Stimulated activated CD8-positive, alpha-beta memory T cell treated with anti-CD3 and anti-CD28 coated beads, Interleukin-4, amount 100 ng/mL, for 48 hours (primary cell): ENCODE measurements around the gene NR6A1.

Experiments
- DNase-seq: peaks from one replicate; pipeline ENCODE4 v3.0.0-alpha.2; 2020

The NR6A1 gene

GRCh38 chr9:124557895-124558294 is 213.2 kb downstream of the NR6A1 start:
- no peak for DNase-seq

DNA sequence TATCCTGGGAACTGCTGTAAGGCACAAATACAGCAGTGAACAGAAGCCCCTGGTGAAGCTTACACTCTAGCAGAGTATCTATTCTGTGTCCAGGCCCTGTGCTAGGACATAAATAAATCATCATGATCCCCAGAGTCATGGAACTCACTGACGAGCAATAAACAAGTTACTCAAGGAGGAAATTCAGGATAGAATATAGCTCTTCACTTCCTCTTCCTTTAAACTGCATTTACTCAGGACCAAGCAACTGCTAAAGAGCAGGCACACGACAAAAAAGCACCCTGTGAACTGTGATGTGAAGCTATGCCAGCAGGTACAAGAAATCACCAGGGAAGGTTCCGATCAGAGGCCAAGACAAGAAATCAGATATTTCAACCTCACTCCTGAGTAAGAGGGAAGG is 216.1 kb downstream of the NR6A1 start:
- DNase-seq: no peak

DNA sequence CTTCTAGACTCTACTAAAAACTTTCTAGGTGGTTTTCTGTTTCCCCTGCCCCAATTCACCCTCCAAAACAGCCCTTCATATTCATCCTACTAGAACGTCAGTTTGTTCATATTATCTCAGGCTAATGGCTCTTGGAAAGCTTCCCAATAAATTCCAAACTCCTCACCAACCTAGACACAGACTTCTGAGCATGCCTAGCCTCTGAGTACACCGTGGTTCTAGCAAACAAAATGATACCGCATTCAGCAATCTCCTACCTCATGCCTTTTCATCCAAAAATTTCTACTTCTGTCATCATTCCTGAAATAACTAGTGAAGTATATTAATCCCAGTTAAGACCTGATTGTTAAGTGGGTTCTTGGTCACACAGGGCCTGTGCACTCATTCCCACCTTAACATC is 217.4 kb downstream of the NR6A1 start:
- no peak for DNase-seq

DNA sequence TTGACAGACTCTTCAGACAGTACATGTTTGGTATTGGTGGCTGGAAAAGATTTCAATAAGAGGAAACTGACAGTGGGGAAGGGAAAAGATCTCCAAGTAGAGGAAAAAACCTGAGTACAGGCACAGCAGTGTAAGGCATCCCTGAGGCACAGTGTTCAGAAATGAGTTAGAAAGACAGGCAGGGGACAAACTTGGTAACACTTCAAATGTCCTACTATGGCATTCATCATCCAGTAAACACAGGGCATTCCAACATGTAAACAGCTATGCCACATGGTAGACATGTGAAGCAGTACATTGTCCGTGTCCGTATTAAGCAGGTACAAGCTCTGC is 218.9 kb downstream of the NR6A1 start:
- no peak for DNase-seq

- peak; percentile 42 for DNase-seq
These were observed 219.4 kb downstream of the NR6A1 start for GRCh38 chr9:124551472-124552272.

- no peak for DNase-seq
These were observed 221.0 kb downstream of the NR6A1 start for GRCh38 chr9:124550072-124550471.

GRCh38 chr9:124549016-124549415 is 222.1 kb downstream of the NR6A1 start:
- DNase-seq: no peak

- no peak for DNase-seq
These were observed 226.6 kb downstream of the NR6A1 start for GRCh38 chr9:124544535-124544934.

GRCh38 chr9:124541824-124542223 is 229.3 kb downstream of the NR6A1 start:
- DNase-seq: no peak

GRCh38 chr9:124537926-124538325 is 233.2 kb downstream of the NR6A1 start:
- DNase-seq: no peak

DNA sequence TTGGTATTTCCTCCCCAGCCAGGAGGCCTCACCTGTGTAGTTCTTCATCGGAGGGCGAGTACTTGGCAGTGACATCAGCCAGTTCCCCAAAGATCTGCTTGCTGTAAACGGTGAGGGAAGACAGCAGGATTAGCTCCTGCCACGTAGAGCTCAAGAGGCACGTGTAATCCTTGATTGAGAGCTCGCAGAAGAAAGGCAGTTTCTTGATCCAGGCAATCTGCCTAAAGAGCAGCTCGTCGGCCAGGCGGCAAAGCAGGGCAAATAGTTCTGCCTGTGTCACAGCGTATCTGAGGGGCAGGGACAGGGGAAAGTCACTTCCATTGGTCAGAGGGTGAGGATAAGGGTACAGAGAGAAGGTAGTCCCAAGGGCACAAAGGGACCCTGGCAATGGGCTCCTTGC is 235.3 kb downstream of the NR6A1 start:
- DNase-seq: no peak

DNA sequence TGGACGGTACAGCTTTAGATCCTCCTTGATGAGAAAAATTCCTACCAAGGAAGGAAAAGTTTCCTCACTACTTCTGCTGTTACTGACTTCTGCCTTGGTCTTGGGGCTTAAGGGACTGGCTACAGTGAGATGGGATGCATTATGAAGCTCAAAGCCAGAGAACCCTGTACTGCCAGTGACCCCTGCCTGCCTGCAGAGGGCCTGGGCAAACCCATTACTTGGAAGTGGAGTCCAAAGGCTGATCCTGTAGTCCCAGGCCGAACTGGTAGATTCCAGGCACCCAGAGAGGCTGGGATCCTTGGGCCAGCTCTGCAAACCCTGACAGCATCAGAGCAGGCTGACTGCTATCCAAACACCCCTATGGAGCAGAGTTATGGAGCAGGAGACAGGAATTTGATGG is 238.2 kb downstream of the NR6A1 start:
- no peak for DNase-seq

DNA sequence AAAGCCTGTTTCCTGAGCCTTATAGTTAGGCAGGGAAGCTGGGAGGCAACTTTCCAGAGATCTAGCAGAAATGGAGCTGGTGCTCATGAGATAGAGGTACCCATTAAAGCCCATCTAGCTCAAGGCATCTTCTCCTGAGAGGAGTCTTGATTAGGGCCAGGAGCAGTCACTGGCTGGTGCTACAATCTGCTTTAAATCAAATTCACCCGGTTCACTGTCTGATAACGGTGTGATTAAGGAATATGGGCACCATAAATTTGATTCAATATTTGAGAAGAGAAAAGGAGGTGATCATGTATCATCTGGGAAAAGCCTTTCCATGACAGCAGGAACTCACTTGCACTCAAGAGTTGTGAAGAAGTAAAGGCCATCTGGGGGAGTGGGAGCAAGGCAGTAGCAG is 240.0 kb downstream of the NR6A1 start:
- no peak for DNase-seq

GRCh38 chr9:124530246-124530645 is 240.9 kb downstream of the NR6A1 start:
- no peak for DNase-seq

DNA sequence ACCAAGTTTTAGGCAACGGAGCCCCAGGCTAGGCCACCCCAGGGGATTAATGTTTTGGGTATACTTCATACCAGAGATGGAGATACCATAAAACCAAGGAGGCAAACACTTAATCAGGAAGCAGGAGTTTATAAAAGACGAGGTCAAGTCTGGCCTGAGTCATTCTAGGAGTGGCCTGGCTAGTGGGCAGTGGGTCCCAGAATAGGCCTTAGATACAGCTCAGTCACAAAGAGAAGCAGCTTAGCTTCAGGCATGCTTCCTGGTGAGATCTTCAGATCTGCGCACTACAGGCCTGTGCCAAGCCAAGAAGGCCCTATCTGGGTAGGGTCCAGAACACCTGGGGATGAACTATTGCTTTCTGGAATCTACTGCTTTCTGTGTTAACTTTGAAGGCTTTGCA is 243.3 kb downstream of the NR6A1 start:
- no peak for DNase-seq

DNA sequence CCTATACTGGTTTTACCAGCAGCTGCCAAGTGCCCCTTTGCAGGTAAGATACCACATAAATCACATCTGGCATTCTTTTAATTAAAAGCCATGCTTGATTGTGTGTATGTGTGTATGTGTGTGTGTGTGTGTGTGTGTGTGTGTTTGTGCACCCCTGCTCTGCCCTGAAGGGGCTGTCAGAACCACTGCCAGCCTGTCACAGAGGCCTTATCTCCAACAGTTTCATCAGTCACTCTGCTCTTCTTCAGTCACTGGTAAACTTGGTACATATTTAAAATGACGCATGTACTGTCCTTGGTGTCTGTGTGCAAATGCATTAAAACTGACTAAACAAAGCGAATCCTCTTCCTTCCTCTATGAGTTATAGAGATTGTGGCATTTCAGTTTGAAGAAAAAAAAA is 244.9 kb downstream of the NR6A1 start:
- no peak for DNase-seq

DNA sequence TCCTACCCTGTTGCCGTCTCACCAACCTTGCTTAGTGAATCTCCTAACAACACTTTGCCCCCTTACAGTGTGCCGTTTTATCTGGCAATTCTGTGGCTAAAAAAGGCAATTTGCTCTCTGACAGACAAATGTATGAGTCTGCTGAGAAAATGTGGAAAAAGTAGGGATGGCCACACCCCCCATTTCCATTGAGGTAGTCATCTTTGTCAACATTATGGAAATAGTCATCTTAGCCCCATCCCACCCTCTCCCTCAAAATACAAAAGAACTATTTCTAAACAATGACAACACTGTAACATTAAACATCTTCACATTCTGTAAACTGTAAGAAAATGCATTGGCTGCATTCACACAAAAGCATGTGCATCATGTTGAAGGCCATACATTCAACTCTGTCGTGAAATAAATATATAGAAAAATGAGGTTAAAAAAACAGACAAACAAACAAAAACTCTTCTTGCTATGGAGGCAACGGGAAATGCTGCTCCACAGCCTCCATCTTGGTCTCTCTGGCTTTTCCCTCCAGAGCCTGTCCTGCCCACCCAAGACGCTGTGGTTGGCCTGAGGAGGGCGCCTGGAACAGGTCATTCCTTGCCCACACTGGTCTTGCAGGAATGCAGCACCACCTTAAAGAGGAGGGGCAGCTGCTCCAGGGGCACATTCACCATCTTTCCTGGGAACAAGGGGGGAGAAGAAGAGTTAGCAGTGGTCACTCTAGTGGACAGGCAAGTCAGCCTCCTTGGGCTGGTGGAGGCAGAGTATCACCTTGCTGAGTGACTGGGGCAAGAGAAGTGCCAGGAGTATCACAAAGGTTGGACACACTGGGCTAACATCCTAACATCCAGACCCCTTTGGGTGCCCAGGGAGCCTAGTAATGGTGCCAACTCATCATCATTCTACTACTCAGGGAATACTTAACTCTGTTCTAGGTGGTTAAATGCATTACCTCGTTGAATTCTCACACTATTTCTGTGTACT is 248.7 kb downstream of the NR6A1 start:
- no peak for DNase-seq

- DNase-seq: no peak
These were observed 250.0 kb downstream of the NR6A1 start for GRCh38 chr9:124521142-124521541.

DNA sequence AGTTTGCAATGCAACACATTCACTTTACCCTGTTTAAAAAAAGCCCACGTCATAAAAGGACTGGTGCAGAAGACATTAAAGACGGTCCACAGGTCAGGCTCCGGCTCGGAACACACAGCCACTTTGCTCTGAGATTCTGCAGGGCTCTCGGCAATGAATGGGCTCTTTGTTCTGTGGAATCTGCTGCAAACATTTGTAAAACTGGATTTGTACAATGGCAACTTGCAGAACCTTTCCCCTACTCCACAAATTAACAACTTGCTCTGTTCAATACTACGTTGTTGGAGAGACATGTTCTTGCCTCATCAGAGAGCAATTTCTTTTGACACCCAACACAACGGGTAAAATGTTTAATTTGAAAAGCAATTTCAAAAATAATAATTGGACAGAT is 250.9 kb downstream of the NR6A1 start:
- no peak for DNase-seq

DNA sequence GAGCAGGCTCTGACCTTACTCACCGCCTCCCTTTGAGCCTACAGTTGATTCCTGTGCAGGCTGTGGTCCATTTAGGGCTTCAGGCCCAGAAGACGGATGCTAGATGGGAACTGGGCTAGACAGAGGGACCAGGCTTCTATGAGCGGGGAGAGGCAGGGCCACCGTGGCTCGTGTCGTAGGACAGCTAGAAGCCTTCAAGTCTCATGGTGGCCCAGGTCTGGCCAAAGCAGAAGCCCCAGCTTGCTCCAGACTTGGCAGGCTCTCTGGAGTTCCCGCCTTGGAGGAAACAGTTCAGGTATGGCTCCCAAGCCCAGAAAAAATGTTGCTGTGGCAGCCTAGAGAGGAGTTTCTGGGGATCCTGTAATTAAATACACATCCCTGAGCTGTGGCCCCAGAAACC is 253.0 kb downstream of the NR6A1 start:
- DNase-seq: no peak

DNA sequence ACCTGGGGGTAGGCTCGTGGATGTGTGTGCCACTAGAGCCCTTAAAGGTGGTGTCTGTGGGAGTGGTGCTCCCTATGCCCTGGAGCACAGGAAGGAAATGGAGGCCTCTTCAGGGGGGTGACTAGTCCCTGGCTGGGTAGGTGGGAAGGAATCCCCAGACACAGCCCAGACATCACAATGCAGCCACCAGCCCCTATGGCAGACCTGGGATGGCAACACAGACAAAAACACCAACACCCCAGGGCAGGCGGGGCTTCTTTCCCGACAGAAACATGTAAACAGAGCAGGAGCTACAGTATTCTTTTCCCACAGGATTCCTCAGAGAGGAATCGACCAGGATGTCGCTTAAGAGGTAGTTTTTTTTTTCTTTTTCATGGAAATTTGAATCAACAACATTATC is 253.5 kb downstream of the NR6A1 start:
- no peak for DNase-seq

DNA sequence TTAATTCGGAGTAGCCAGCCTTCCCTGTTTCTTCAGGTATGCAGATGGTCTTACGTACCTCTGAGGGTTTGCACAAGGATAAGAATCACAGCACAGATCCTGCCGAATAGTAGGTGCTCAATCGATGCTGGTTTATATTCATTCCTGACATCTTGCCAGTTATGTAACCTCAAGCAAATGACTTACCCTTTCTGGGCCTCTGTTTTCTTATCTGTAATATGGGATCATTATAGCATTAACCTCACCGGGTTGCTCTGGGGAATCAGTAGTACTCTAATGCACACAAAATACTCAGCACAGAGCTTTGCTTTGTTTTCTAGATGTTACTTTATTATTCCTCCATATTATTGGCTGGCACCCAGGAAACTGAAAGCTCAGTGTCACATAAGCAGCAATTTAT is 256.2 kb downstream of the NR6A1 start:
- no peak for DNase-seq

DNA sequence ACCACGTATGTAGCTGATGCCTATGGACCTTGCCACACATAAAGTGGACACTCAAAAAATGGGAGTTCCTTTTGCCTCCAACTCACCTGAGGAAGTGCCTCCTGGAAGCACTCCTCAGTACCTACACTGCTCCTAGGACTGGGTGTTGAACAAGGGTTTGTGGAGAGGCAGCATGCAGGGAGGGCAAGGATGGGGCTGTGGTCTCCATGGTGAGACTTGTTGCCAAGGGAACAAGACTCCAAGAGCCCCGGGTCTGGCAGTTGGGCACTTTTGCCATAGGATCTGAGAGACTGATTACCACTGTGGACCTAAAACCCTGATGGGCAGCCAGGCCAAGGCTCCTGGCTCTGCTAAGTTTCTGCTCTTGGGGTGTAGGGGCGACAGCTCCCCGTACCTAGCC is 257.0 kb downstream of the NR6A1 start:
- DNase-seq: no peak

DNA sequence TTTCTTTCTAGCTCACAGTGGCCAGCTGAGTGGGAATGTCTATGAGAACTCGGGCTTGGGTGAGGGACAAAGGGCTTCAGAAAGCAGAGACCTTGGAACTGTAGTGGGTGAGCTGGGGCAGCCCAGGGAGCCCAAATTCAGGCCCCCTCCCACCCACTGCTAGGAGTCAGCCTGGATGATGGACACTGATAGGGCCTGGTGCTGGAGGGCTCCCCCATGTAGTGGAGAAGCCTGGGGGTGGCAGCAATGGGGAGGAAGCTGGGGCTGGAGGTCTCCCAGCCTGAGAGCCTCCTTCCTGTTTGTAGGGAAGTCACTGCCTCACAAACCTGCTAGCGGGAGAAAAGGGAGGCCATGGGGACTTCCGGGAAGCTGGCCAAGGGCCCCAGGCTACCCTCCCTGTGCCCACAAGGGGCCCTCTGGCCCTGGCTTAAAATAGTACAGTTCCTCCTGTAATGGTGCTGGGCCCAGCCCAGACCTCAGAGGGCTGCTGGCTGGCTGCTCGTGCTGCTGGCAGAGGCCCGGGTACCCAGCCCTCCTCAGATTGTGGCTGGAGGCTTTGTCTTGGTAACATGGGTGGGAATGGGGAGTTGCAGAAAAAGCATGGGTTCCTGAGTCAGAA is 257.6 kb downstream of the NR6A1 start:
- DNase-seq: no peak
